ENCODE measurements around the gene ALKBH5.

ALKBH5 gene

GRCh38 chr17:18253947-18254821, 70.6 kb downstream of the ALKBH5 start:
- DNase-seq = no peak
- in situ Hi-C loops (cut with MboI; ENCODE audit: low pct_unique_long_range_greater_than_20kb, low sequenced_read_pairs) = no loop called here

GRCh38 chr17:18254888-18255649, 71.4 kb downstream of the ALKBH5 start:
- in situ Hi-C loops (cut with MboI; ENCODE audit: low pct_unique_long_range_greater_than_20kb, low sequenced_read_pairs) = no loop called here
- no peak for DNase-seq

- in situ Hi-C loops (cut with MboI; ENCODE audit: low pct_unique_long_range_greater_than_20kb, low sequenced_read_pairs) = no loop called here
Observed at GRCh38 chr17:18256351-18256750, 72.7 kb downstream of the ALKBH5 start.

GRCh38 chr17:18256776-18257175, 73.1 kb downstream of the ALKBH5 start:
- no peak for DNase-seq
- in situ Hi-C loops (cut with MboI; ENCODE audit: low pct_unique_long_range_greater_than_20kb, low sequenced_read_pairs) = no loop called here

More at GRCh38 chr17:18256351-18256750, 72.7 kb downstream of the ALKBH5 start:
- DNase-seq = no peak

- in situ Hi-C loops (cut with MboI; ENCODE audit: low pct_unique_long_range_greater_than_20kb, low sequenced_read_pairs) = no loop called here
Observed at GRCh38 chr17:18257268-18257981, 73.8 kb downstream of the ALKBH5 start.

GRCh38 chr17:18257982-18258355, 74.3 kb downstream of the ALKBH5 start:
- in situ Hi-C loops (cut with MboI; ENCODE audit: low pct_unique_long_range_greater_than_20kb, low sequenced_read_pairs) = no loop called here
- DNase-seq = peak; percentile 51

More at GRCh38 chr17:18257268-18257981, 73.8 kb downstream of the ALKBH5 start:
- DNase-seq = peak; percentile 51

GRCh38 chr17:18258356-18259038, 74.9 kb downstream of the ALKBH5 start, which contains the start of gene FLII:
Gene FLII (minus strand): TSS chr17:18258738. CDS start chr17:18258690, 48 bp downstream.
- in situ Hi-C loops (cut with MboI; ENCODE audit: low pct_unique_long_range_greater_than_20kb, low sequenced_read_pairs) = no loop called here
- DNase-seq = peak; percentile 51
